Activated CD4-positive, alpha-beta T cell treated with anti-CD3 and anti-CD28 coated beads, Interleukin-2, Interleukin-4, amounts not matched to agents 100 ng/mL and 50 ng/mL, durations not matched to agents 16 hours and 8 hours (primary cell): ENCODE results near the gene NOM1.

Experiments
- DNase-seq: peaks from one replicate; pipeline ENCODE4 v3.0.0-alpha.2; 2020; ENCODE audit warnings: low spot score

The NOM1 gene

GRCh38 chr7:157004521-157005455 lies 55.3 kb downstream of the NOM1 start:
- no peak for DNase-seq

- DNase-seq: no peak
These were observed 56.1 kb downstream of the NOM1 start for GRCh38 chr7:157005456-157006204.

- no peak for DNase-seq
These were observed 56.8 kb downstream of the NOM1 start for GRCh38 chr7:157006205-157006747.

- no peak for DNase-seq
These were observed 57.4 kb downstream of the NOM1 start for GRCh38 chr7:157006829-157007469.

GRCh38 chr7:157007470-157008066 lies 58.1 kb downstream of the NOM1 start:
- no peak for DNase-seq

GRCh38 chr7:157008206-157009169 lies 59.0 kb downstream of the NOM1 start:
- DNase-seq: no peak

- no peak for DNase-seq
These were observed 59.8 kb downstream of the NOM1 start for GRCh38 chr7:157009170-157009777.

- DNase-seq: no peak
These were observed 60.5 kb downstream of the NOM1 start for GRCh38 chr7:157009778-157010587.

- peak; percentile 37 for DNase-seq
These were observed 61.2 kb downstream of the NOM1 start, which contains the start of gene MNX1 for GRCh38 chr7:157010588-157011332. MNX1 (minus strand) TSS chr7:157010663; CDS start chr7:157010350, 313 bp downstream.

GRCh38 chr7:157011333-157012112 lies 62.0 kb downstream of the NOM1 start:
- no peak for DNase-seq

- DNase-seq: no peak
These were observed 62.6 kb downstream of the NOM1 start for GRCh38 chr7:157012113-157012547.

GRCh38 chr7:157013101-157013500 lies 63.6 kb downstream of the NOM1 start:
- DNase-seq: no peak

GRCh38 chr7:157013602-157014549 lies 64.4 kb downstream of the NOM1 start:
- no peak for DNase-seq

- no peak for DNase-seq
These were observed 65.4 kb downstream of the NOM1 start for GRCh38 chr7:157014635-157015555.

GRCh38 chr7:157016024-157016351 lies 66.5 kb downstream of the NOM1 start:
- DNase-seq: no peak
